WTC11 (cell line): ENCODE data around the gene KXD1. TPM values are rescaled to one million over a fixed set of nuclear protein-coding genes. Genes with fewer than 3 reads are reported as not detected.

ENCODE experiments used
- ATAC-seq: fragments of 200-7000 bp; cut with Tn5 transposase; 2 replicates; pipeline ENCODE4 v1.10.0; 2021; ENCODE audit warnings: mild to moderate bottlenecking, moderate library complexity
- CTCF ChIA-PET: fragments of 300-600 bp; sonication (Branson Sonifier 250); formaldehyde crosslinking; loops from one replicate; lab custom pipeline; 2021; ENCODE audit warnings: antibody characterized with exemption; lab: Charles Lee
- POLR2A ChIA-PET: fragments of 350-600 bp; sonication (Branson Sonifier 250); formaldehyde crosslinking; loops from one replicate; lab custom pipeline; 2021; ENCODE audit warnings: antibody characterized with exemption; lab: Charles Lee
- DNase-seq: peaks from one replicate; pipeline ENCODE4 v3.0.0; 2021; ENCODE audit warnings: low spot score
- H3K27ac Mint-ChIP-seq: 2 replicates; pipeline ENCODE4 v1.8.0; 2021; ENCODE audit warnings: mixed read lengths
- H3K27me3 Mint-ChIP-seq: 2 replicates; pipeline ENCODE4 v1.8.0; 2021; ENCODE audit warnings: low read depth, mild to moderate bottlenecking, moderate library complexity, mixed read lengths
- H3K36me3 Mint-ChIP-seq: 2 replicates; pipeline ENCODE4 v1.8.0; 2021; ENCODE audit warnings: mixed read lengths
- H3K4me1 Mint-ChIP-seq: 2 replicates; pipeline ENCODE4 v1.8.0; 2022; ENCODE audit warnings: mixed read lengths
- H3K4me3 Mint-ChIP-seq: 2 replicates; pipeline ENCODE4 v1.8.0; 2021; ENCODE audit warnings: mild to moderate bottlenecking, moderate library complexity, mixed read lengths
- H3K9me3 Mint-ChIP-seq: 2 replicates; pipeline ENCODE4 v1.8.0; 2021; ENCODE audit warnings: mixed read lengths
- CREM ChIP-seq: sonication (generic); formaldehyde crosslinking; IDR thresholded peaks from 2 replicates; pipeline ENCODE4 v1.8.1; 2022; ENCODE audit warnings: mild to moderate bottlenecking, missing genetic modification reagents, moderate library complexity
- GABPB1 ChIP-seq: sonication (generic); formaldehyde crosslinking; IDR thresholded peaks from 2 replicates; pipeline ENCODE4 v1.8.1; 2023; ENCODE audit warnings: mild to moderate bottlenecking, missing genetic modification reagents
- GTF2I ChIP-seq: fragments of 250-450 bp; sonication (Bioruptor Pico); conservative IDR thresholded peaks from 2 replicates; pipeline ENCODE4 v1.4.0; 2021; ENCODE audit warnings: mild to moderate bottlenecking
- IRF2 ChIP-seq: sonication (generic); formaldehyde crosslinking; IDR thresholded peaks from 2 replicates; pipeline ENCODE4 v1.8.0; 2022; ENCODE audit warnings: low read depth, missing genetic modification reagents, borderline replicate concordance
- MYBL2 ChIP-seq: sonication (generic); formaldehyde crosslinking; IDR thresholded peaks from 2 replicates; pipeline ENCODE4 v1.8.1; 2023; ENCODE audit warnings: mild to moderate bottlenecking, moderate library complexity, missing genetic modification reagents
- NFYB ChIP-seq: sonication (generic); formaldehyde crosslinking; conservative IDR thresholded peaks from 2 replicates; pipeline ENCODE4 v1.8.0; 2022; ENCODE audit warnings: low read depth, missing genetic modification reagents
- SMAD3 ChIP-seq: sonication (generic); formaldehyde crosslinking; IDR thresholded peaks from 2 replicates; pipeline ENCODE4 v1.8.0; 2022; ENCODE audit warnings: missing genetic modification reagents, mild to moderate bottlenecking, borderline replicate concordance
- SMAD4 ChIP-seq: sonication (generic); formaldehyde crosslinking; IDR thresholded peaks from 2 replicates; pipeline ENCODE4 v1.8.0; 2022; ENCODE audit warnings: mild to moderate bottlenecking, missing genetic modification reagents
- SP1 ChIP-seq: sonication (generic); formaldehyde crosslinking; conservative IDR thresholded peaks from 2 replicates; pipeline ENCODE4 v1.8.1; 2022; ENCODE audit warnings: missing genetic modification reagents
- TCF7 ChIP-seq: sonication (generic); formaldehyde crosslinking; IDR thresholded peaks from 2 replicates; pipeline ENCODE4 v1.8.0; 2022; ENCODE audit warnings: mild to moderate bottlenecking, low read depth, missing genetic modification reagents, moderate library complexity
- ZBTB21 ChIP-seq: sonication (generic); formaldehyde crosslinking; IDR thresholded peaks from 2 replicates; pipeline ENCODE4 v1.8.1; 2023; ENCODE audit warnings: mild to moderate bottlenecking, missing genetic modification reagents, borderline replicate concordance
- ZMAT4 ChIP-seq: fragments of 250-450 bp; sonication (Bioruptor Pico); IDR thresholded peaks from 2 replicates; pipeline ENCODE4 v1.9.0; 2021; ENCODE audit warnings: mild to moderate bottlenecking
- ZNF121 ChIP-seq: sonication (generic); formaldehyde crosslinking; IDR thresholded peaks from 2 replicates; pipeline ENCODE4 v1.8.0; 2023; ENCODE audit warnings: missing genetic modification reagents
- ZNF232 ChIP-seq: sonication (generic); formaldehyde crosslinking; IDR thresholded peaks from 2 replicates; pipeline ENCODE4 v1.8.0; 2022; ENCODE audit warnings: mild to moderate bottlenecking, missing genetic modification reagents
- ZNF423 ChIP-seq: fragments of 250-450 bp; sonication (Bioruptor Pico); IDR thresholded peaks from 2 replicates; pipeline ENCODE4 v2.1.2; 2022; ENCODE audit warnings: mild to moderate bottlenecking, moderate library complexity
- total RNA-seq: library from RNA; stranded (reverse); gene quantifications from 3 replicates; pipeline ENCODE4 v1.2.3, GENCODE V29; 2021
- TF ChIP-seq, protein P1 (sequence below): sonication (generic); formaldehyde crosslinking; IDR thresholded peaks from 2 replicates; pipeline ENCODE4 v1.8.1; 2023; ENCODE audit warnings: mild to moderate bottlenecking, missing genetic modification reagents
- TF ChIP-seq, protein P2 (sequence below): sonication (generic); formaldehyde crosslinking; IDR thresholded peaks from 2 replicates; pipeline ENCODE4 v1.8.1; 2023; ENCODE audit warnings: mild to moderate bottlenecking, missing genetic modification reagents, moderate library complexity
- TF ChIP-seq, protein P3 (sequence below): sonication (generic); formaldehyde crosslinking; IDR thresholded peaks from 2 replicates; pipeline ENCODE4 v1.8.1; 2023; ENCODE audit warnings: mild to moderate bottlenecking, missing genetic modification reagents

KXD1 gene
- total RNA-seq, 1 experiment from 2014 or later = 136 TPM

DNA sequence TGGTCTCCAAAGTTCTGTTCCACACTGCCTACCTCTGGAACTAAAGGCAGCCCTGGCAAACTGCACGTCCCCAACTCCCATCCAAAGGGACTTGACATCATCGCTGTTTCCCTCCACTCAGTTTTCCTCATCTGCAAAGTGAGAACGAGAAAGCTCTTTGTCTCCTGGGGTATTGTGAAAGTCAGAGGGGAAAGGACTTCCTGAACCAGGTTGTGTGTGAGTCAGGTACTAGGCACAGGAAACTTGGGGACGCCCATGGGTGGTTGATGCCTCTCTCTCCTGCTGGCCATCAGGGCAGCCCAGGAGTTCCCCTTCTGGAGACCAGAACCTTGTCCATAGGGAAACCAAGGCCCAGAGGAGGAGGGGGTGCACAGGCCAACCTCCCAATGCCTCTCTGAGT, 44.2 kb downstream of the KXD1 start (continued):
- TF ChIP-seq, protein P1, sequence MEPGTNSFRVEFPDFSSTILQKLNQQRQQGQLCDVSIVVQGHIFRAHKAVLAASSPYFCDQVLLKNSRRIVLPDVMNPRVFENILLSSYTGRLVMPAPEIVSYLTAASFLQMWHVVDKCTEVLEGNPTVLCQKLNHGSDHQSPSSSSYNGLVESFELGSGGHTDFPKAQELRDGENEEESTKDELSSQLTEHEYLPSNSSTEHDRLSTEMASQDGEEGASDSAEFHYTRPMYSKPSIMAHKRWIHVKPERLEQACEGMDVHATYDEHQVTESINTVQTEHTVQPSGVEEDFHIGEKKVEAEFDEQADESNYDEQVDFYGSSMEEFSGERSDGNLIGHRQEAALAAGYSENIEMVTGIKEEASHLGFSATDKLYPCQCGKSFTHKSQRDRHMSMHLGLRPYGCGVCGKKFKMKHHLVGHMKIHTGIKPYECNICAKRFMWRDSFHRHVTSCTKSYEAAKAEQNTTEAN (CRISPR knock-in tag) = no peak

- TF ChIP-seq IRF2 (CRISPR knock-in tag) (no peak), ZNF121 (CRISPR knock-in tag) (peak; percentile 54; the same call in 1 of the 2 replicates), GTF2I (peak; percentile 81)
- ChIA-PET CTCF (interaction anchor here (0.6 to 2.5 kb wide), 5 partner anchors 10 to 69 kb away, joined by 3 to 29 read pairs (median 7); partner anchors contain the start of gene REX1BD), POLR2A (interaction anchor here (0.5 kb wide), 1 partner anchor 9 kb away, joined by 4 read pairs; no protein-coding TSS in a partner anchor)
- peak; percentile 64 for DNase-seq
- no peak overlapping the region for H3K27ac Mint-ChIP-seq
- ATAC-seq = peak; percentile 52
- H3K27me3 Mint-ChIP-seq = peaks cover 83% of the 10 kb centered on the region
- H3K36me3 Mint-ChIP-seq = no peaks in the 10 kb centered on the region
- peaks cover 34% of the 10 kb centered on the region for H3K4me1 Mint-ChIP-seq
- peak overlapping the region; percentile 58 for H3K4me3 Mint-ChIP-seq
- no peaks in the 10 kb centered on the region for H3K9me3 Mint-ChIP-seq
Observed at GRCh38 chr19:18603255-18603957, 45.7 kb downstream of the KXD1 start.

GRCh38 chr19:18603958-18604819, 46.5 kb downstream of the KXD1 start:
- Mint-ChIP-seq H3K36me3 (no peaks in the 10 kb centered on the region), H3K27ac (no peak overlapping the region), H3K9me3 (no peaks in the 10 kb centered on the region), H3K27me3 (peaks cover 88% of the 10 kb centered on the region)
- no peak for DNase-seq
- CTCF ChIA-PET = interaction anchor here (0.6 to 2.5 kb wide), 4 partner anchors 11 to 68 kb away, joined by 3 to 29 read pairs (median 14); partner anchors contain the start of gene REX1BD
- TF ChIP-seq, protein P1 (CRISPR knock-in tag) = no peak
- peak; percentile 31; the same call in 1 of the 2 replicates for TF ChIP-seq ZNF423 (CRISPR knock-in tag)
- TF ChIP-seq, all 79 proteins: peak for 1
- H3K4me3 Mint-ChIP-seq = peak overlapping the region; percentile 54
- POLR2A ChIA-PET = interaction anchor here (1.0 kb wide), 1 partner anchor 15 kb away, joined by 3 read pairs; no protein-coding TSS in a partner anchor
- no peak; the same call in 1 of the 2 replicates for ATAC-seq
- H3K4me1 Mint-ChIP-seq = peaks cover 36% of the 10 kb centered on the region

GRCh38 chr19:18604820-18605159, 47.1 kb downstream of the KXD1 start:
- no peak overlapping the region for H3K27ac Mint-ChIP-seq
- ChIA-PET POLR2A (interaction anchor here (0.6 to 1.0 kb wide), 4 partner anchors 14 to 96 kb away, joined by 3 to 10 read pairs (median 4); no protein-coding TSS in a partner anchor), CTCF (interaction anchor here (1.5 to 2.5 kb wide), 3 partner anchors 11 to 68 kb away, joined by 7 to 29 read pairs (median 21); partner anchors contain the start of gene REX1BD)
- DNase-seq (no peak), ATAC-seq (no peak)
- no peaks in the 10 kb centered on the region for H3K9me3 Mint-ChIP-seq
- no peaks in the 10 kb centered on the region for H3K36me3 Mint-ChIP-seq
- peaks cover 88% of the 10 kb centered on the region for H3K27me3 Mint-ChIP-seq
- peaks cover 42% of the 10 kb centered on the region for H3K4me1 Mint-ChIP-seq
- H3K4me3 Mint-ChIP-seq = peak overlapping the region; percentile 70
- no peak for TF ChIP-seq GTF2I
- TF ChIP-seq ZMAT4 (CRISPR knock-in tag) = no peak
- no peak for TF ChIP-seq MYBL2 (CRISPR knock-in tag)
- no peak for TF ChIP-seq SP1
- TF ChIP-seq, protein P2, sequence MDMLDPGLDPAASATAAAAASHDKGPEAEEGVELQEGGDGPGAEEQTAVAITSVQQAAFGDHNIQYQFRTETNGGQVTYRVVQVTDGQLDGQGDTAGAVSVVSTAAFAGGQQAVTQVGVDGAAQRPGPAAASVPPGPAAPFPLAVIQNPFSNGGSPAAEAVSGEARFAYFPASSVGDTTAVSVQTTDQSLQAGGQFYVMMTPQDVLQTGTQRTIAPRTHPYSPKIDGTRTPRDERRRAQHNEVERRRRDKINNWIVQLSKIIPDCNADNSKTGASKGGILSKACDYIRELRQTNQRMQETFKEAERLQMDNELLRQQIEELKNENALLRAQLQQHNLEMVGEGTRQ (CRISPR knock-in tag) = no peak
- TF ChIP-seq SMAD4 (CRISPR knock-in tag) = no peak
- no peak for TF ChIP-seq ZBTB21 (CRISPR knock-in tag)
- TF ChIP-seq, protein P3, sequence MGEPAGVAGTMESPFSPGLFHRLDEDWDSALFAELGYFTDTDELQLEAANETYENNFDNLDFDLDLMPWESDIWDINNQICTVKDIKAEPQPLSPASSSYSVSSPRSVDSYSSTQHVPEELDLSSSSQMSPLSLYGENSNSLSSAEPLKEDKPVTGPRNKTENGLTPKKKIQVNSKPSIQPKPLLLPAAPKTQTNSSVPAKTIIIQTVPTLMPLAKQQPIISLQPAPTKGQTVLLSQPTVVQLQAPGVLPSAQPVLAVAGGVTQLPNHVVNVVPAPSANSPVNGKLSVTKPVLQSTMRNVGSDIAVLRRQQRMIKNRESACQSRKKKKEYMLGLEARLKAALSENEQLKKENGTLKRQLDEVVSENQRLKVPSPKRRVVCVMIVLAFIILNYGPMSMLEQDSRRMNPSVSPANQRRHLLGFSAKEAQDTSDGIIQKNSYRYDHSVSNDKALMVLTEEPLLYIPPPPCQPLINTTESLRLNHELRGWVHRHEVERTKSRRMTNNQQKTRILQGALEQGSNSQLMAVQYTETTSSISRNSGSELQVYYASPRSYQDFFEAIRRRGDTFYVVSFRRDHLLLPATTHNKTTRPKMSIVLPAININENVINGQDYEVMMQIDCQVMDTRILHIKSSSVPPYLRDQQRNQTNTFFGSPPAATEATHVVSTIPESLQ (CRISPR knock-in tag) = no peak
- TF ChIP-seq TCF7 (CRISPR knock-in tag) = no peak
- TF ChIP-seq CREM (CRISPR knock-in tag) = no peak
- TF ChIP-seq SMAD3 (CRISPR knock-in tag) = no peak
- no peak for TF ChIP-seq NFYB (CRISPR knock-in tag)
- TF ChIP-seq GABPB1 (CRISPR knock-in tag) = no peak
- TF ChIP-seq ZNF232 (CRISPR knock-in tag) = no peak
